ENCODE results near the gene EFCAB11. TPM values are rescaled to one million over a fixed set of nuclear protein-coding genes. Genes with fewer than 3 reads are reported as not detected.

Gene EFCAB11
- total and polyA plus RNA-seq, 2 donors (not counting 3 experiments of a cell fraction or from before 2014, with no cell fraction given), result 2.8 to 6.3 TPM

DNA sequence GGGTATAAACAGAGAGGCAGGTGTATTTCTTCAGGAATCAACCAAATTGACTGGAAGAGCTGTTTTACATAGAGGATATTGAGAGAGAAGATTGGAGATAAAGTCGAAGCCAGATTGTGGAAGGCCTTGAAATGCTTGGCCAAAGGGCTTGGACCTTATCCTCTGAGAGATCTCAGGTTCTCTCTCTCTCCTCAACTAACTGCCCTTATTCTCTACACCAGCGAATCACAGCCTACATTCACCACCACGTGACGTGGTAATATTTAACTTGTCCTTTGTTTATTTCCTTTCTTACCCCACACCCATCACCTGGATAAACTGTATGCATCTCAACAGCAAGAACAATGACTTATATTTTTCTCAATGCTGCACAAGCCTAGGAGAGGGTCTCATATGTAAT is 207.4 kb downstream of the EFCAB11 start:
- BruUV-seq (replicated peaks), result no TSS peak
- intact Hi-C loops (cut with micrococcal nuclease) (no loop called here), dilution Hi-C loops (cut with MboI; ENCODE audit: extremely low pct_ligation_motif_present, low sequenced_read_pairs) (no loop called here)
- ChIA-PET CTCF (no interaction called here), POLR2A (no interaction called here)
- no peaks in the 10 kb centered on the region for H3K27me3 ChIP-seq (ENCODE audit: control insufficient read depth in 2 of 2, insufficient read depth in 2 of 2, low read length in 2 of 2)
- H3K4me3 ChIP-seq (replicated peaks in 1 of 3; ENCODE audit: insufficient read depth in 1 of 3, low read depth in 1 of 3, low read length in 3 of 3), result no peak overlapping the region
- no peak overlapping the region for H3K9ac ChIP-seq (replicated peaks; ENCODE audit: extremely low read depth, insufficient read depth, low read length)
- no peak overlapping the region for H3K4me2 ChIP-seq (ENCODE audit: insufficient read depth, low read length)
- FAIRE-seq (no peak), DNase-seq (ENCODE audit: low read depth, low spot score) (no peak)
- no peaks in the 10 kb centered on the region for H4K20me1 ChIP-seq (replicated peaks; ENCODE audit: control insufficient read depth, extremely low read depth, insufficient read depth, low read length)
- H3K36me3 ChIP-seq (ENCODE audit: control insufficient read depth in 2 of 2, extremely low read depth in 1 of 2, insufficient read depth in 2 of 2, low read length in 2 of 2), result no peaks in the 10 kb centered on the region
- H3K9me3 ChIP-seq (replicated peaks; ENCODE audit: control insufficient read depth, insufficient read depth, low read length), result no peaks in the 10 kb centered on the region
- no peaks in the 10 kb centered on the region for H3K79me2 ChIP-seq (ENCODE audit: control insufficient read depth, insufficient read depth, low read length)
- TF ChIP-seq POLR2AphosphoS5 (IDR thresholded peaks at IDR 0.05; ENCODE audit: insufficient read depth, low read depth, low read length) (no peak), JUN (IDR thresholded peaks at IDR 0.05; ENCODE audit: borderline replicate concordance, insufficient read depth, insufficient read length, low read depth) (no peak), GATA2 (IDR thresholded peaks at IDR 0.05; ENCODE audit: insufficient read depth, insufficient read length, low read depth, low read length) (no peak), FOS (IDR thresholded peaks at IDR 0.05; ENCODE audit: borderline replicate concordance, insufficient read depth, low read length) (no peak), MYC (IDR thresholded peaks at IDR 0.05; ENCODE audit: low read depth, low read length) (no peak), EZH2 (IDR thresholded peaks at IDR 0.05; ENCODE audit: borderline replicate concordance, low read depth, low read length, severe bottlenecking) (no peak), POLR2A (IDR thresholded peaks at IDR 0.05; ENCODE audit: low read depth, low read length) (no peak)
- TF ChIP-seq, protein P1, sequence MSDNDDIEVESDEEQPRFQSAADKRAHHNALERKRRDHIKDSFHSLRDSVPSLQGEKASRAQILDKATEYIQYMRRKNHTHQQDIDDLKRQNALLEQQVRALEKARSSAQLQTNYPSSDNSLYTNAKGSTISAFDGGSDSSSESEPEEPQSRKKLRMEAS (IDR thresholded peaks at IDR 0.05; ENCODE audit: insufficient read depth, insufficient read length), result no peak
- TF ChIP-seq, protein P2, sequence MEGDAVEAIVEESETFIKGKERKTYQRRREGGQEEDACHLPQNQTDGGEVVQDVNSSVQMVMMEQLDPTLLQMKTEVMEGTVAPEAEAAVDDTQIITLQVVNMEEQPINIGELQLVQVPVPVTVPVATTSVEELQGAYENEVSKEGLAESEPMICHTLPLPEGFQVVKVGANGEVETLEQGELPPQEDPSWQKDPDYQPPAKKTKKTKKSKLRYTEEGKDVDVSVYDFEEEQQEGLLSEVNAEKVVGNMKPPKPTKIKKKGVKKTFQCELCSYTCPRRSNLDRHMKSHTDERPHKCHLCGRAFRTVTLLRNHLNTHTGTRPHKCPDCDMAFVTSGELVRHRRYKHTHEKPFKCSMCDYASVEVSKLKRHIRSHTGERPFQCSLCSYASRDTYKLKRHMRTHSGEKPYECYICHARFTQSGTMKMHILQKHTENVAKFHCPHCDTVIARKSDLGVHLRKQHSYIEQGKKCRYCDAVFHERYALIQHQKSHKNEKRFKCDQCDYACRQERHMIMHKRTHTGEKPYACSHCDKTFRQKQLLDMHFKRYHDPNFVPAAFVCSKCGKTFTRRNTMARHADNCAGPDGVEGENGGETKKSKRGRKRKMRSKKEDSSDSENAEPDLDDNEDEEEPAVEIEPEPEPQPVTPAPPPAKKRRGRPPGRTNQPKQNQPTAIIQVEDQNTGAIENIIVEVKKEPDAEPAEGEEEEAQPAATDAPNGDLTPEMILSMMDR (IDR thresholded peaks at IDR 0.05; ENCODE audit: extremely low read depth in 1 of 2, insufficient read depth in 1 of 2, low read depth in 1 of 2, low read length in 2 of 2), result no peak
- no peak overlapping the region for H2AFZ ChIP-seq (ENCODE audit: low read depth, low read length)
- H3K9me1 ChIP-seq (replicated peaks; ENCODE audit: control insufficient read depth, extremely low read depth, insufficient read depth, low read length), result no peaks in the 10 kb centered on the region
- H3K27ac ChIP-seq (ENCODE audit: insufficient read depth, low read depth, low read length), result no peak overlapping the region
- H3K4me1 ChIP-seq (ENCODE audit: control insufficient read depth, extremely low read depth, insufficient read depth, low read length), result no peaks in the 10 kb centered on the region

All from endothelial cell of umbilical vein (primary cell).